CD4-positive, alpha-beta T cell (primary cell): ENCODE data around the gene EIF4H. TPM values are rescaled to one million over a fixed set of nuclear protein-coding genes. Genes with fewer than 3 reads are reported as not detected.
"Not testable (repeated sequence)": the region's sequence is repeated elsewhere in the genome, so short reads cannot be mapped to it uniquely, and the experiment has no call there.

Source experiments
- ATAC-seq: fragments of 200-7000 bp; cut with Tn5 transposase; one replicate; pipeline ENCODE4 v1.10.0; 2022; ENCODE audit warnings: mild to moderate bottlenecking; ENCODE audit not compliant: poor library complexity
- CTCF ChIA-PET: fragments of 350-600 bp; sonication (Branson Sonifier 250); formaldehyde crosslinking; loops from one replicate; lab custom pipeline; 2021; ENCODE audit warnings: antibody characterized with exemption, inconsistent platforms; lab: Charles Lee
- POLR2A ChIA-PET: fragments of 350-600 bp; sonication (Branson Sonifier 250); formaldehyde crosslinking; loops from one replicate; lab custom pipeline; 2021; ENCODE audit warnings: antibody characterized with exemption, inconsistent platforms; lab: Charles Lee
- DNase-seq, 14 experiments: peaks; one replicate each; pipeline ENCODE4 v3.0.0-alpha.2; 2013 to 2020; ENCODE audit warnings: mixed read lengths in 2 of 14
- H3K27ac ChIP-seq, 2 donors: one replicate each; pipeline versions ENCODE4 v1.5.1 to v1.7.0; 2013; ENCODE audit warnings: low read length in 2 of 2, low read depth in 1 of 2, mild to moderate bottlenecking in 1 of 2
- H3K27me3 ChIP-seq, 2 experiments: 1 replicate in 1 of 2; 2 replicates in 1 of 2; pipeline versions ENCODE4 v1.6.1 to v1.7.0; 2013; ENCODE audit warnings: low read length in 2 of 2, control low read depth in 1 of 2, mild to moderate bottlenecking in 1 of 2, moderate library complexity in 1 of 2; ENCODE audit not compliant: insufficient read depth in 2 of 2, control insufficient read depth in 1 of 2
- H3K36me3 ChIP-seq: one replicate; pipeline ENCODE4 v1.6.1; 2013; ENCODE audit warnings: low read length, control low read depth; ENCODE audit not compliant: insufficient read depth
- H3K4me1 ChIP-seq: one replicate; pipeline ENCODE4 v1.6.1; 2013; ENCODE audit warnings: low read length, control low read depth; ENCODE audit not compliant: insufficient read depth
- H3K4me3 ChIP-seq: one replicate; pipeline ENCODE4 v1.5.1; 2013; ENCODE audit warnings: mild to moderate bottlenecking, low read length, moderate library complexity
- H3K9me3 ChIP-seq, 2 experiments: 1 replicate in 1 of 2; 2 replicates in 1 of 2; pipeline versions ENCODE4 v1.6.1 to v1.7.0; 2013; ENCODE audit warnings: low read length in 2 of 2, mild to moderate bottlenecking in 2 of 2, control low read depth in 1 of 2, moderate library complexity in 1 of 2; ENCODE audit not compliant: control insufficient read depth in 1 of 2, insufficient read depth in 1 of 2
- H3K27ac Mint-ChIP-seq: one replicate; pipeline ENCODE4 v1.8.0; 2020; ENCODE audit warnings: mixed read lengths
- H3K27me3 Mint-ChIP-seq: one replicate; pipeline ENCODE4 v1.8.0; 2021; ENCODE audit warnings: mixed read lengths
- H3K36me3 Mint-ChIP-seq: one replicate; pipeline ENCODE4 v1.8.0; 2021; ENCODE audit warnings: low read depth, mixed read lengths
- H3K4me1 Mint-ChIP-seq: one replicate; pipeline ENCODE4 v1.8.0; 2021; ENCODE audit warnings: low read depth, mixed read lengths
- H3K4me3 Mint-ChIP-seq: one replicate; pipeline ENCODE4 v1.8.0; 2020; ENCODE audit warnings: mild to moderate bottlenecking, mixed read lengths
- H3K9me3 Mint-ChIP-seq: one replicate; pipeline ENCODE4 v1.8.0; 2020; ENCODE audit warnings: mixed read lengths
- intact Hi-C, 2 experiments: fragments of 100-400 bp; cut with DNase I in 1 of 2; cut with micrococcal nuclease in 1 of 2; formaldehyde crosslinking; loops; one replicate each; pipeline versions ENCODE4 v1.15.1 to v1.9.0; 2023 to 2025; cut with DNase I, micrococcal nuclease
- total RNA-seq, 174 experiments: library from RNA in 2 of 174; stranded (reverse) in 2 of 174; gene quantifications; one replicate each; pipeline ENCODE4 v1.2.3 and lab custom pipeline; 2021 to 2026
- TF ChIP-seq, protein P1 (sequence below): fragments of 200-600 bp; IDR thresholded peaks from one replicate; pipeline ENCODE4 v1.8.0; 2022; ENCODE audit warnings: antibody characterized with exemption, mild to moderate bottlenecking

EIF4H gene
- total RNA-seq, 2 experiments from 2014 or later, result 311 to 316 TPM

DNA sequence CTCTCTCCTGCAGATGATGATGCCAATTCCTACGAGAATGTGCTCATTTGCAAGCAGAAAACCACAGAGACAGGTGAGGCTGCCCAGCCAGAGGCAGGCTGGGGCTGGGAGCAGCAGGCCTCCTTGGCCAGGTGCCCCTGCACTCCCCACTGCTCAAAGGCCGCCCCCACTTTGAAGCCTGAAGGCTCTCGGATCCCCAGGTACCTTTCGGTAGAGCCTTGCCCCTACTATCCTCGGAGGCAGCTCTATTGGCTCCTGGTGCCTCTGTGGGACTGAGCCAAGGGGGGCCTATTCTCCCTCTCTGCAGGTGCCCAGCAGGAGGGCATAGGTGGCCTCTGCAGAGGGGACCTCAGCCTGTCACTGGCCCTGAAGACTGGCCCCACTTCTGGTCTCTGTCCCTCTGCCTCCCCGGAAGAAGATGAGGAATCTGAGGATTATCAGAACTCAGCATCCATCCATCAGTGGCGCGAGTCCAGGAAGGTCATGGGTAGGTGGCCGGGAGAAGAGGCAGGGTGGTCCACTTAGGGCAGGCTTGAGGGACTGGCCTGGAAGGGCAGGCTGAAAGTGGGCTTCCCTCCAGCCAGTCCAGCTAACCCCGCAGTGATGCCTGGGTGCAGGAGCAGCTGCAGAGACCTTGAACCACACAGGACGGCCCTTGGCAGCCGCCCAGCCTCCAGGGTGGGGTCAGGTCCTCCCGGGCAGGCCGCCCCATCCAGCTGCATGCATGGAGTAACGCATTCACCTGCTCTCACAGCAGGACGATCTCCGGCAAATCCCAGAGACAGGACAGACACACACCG is 49.8 kb downstream of the EIF4H start:
- no peaks in the 10 kb centered on the region for H3K27me3 Mint-ChIP-seq
- DNase-seq, result no peak
- no peak for ATAC-seq
- Histone ChIP-seq H3K4me3 (no peak overlapping the region), H3K9me3 (no peaks in the 10 kb centered on the region), H3K27ac (no peak overlapping the region), H3K4me1 (peaks cover 6% of the 10 kb centered on the region), H3K36me3 (peaks cover 2% of the 10 kb centered on the region), H3K27me3 (no peaks in the 10 kb centered on the region)
- H3K9me3 Mint-ChIP-seq, result no peaks in the 10 kb centered on the region
- no peak overlapping the region for H3K4me3 Mint-ChIP-seq
- intact Hi-C loops, result no loop called here
- no peaks in the 10 kb centered on the region for H3K4me1 Mint-ChIP-seq
- H3K27ac Mint-ChIP-seq, result no peak overlapping the region
- CTCF ChIA-PET, result interaction anchor here (0.6 kb wide), 1 partner anchor 25 kb away, joined by 3 read pairs; no protein-coding TSS in a partner anchor
- TF ChIP-seq, protein P1, sequence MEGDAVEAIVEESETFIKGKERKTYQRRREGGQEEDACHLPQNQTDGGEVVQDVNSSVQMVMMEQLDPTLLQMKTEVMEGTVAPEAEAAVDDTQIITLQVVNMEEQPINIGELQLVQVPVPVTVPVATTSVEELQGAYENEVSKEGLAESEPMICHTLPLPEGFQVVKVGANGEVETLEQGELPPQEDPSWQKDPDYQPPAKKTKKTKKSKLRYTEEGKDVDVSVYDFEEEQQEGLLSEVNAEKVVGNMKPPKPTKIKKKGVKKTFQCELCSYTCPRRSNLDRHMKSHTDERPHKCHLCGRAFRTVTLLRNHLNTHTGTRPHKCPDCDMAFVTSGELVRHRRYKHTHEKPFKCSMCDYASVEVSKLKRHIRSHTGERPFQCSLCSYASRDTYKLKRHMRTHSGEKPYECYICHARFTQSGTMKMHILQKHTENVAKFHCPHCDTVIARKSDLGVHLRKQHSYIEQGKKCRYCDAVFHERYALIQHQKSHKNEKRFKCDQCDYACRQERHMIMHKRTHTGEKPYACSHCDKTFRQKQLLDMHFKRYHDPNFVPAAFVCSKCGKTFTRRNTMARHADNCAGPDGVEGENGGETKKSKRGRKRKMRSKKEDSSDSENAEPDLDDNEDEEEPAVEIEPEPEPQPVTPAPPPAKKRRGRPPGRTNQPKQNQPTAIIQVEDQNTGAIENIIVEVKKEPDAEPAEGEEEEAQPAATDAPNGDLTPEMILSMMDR, result no peak
- POLR2A ChIA-PET, result no interaction called here
- H3K36me3 Mint-ChIP-seq, result peaks cover 15% of the 10 kb centered on the region

DNA sequence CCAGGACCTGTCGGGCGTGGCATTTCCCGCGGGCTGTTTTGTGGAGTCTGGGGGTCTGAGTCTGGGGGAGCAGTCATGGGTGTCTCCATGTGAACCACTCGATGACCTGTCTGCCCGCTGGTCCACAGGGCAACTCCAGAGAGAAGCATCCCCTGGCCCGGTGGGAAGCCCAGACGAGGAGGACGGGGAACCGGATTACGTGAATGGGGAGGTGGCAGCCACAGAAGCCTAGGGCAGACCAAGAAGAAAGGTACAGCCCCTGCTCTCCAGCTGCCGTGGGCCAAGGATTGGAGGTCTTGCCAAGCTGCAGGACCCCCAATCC is 50.3 kb downstream of the EIF4H start:
- no peaks in the 10 kb centered on the region for H3K27me3 Mint-ChIP-seq
- TF ChIP-seq, protein P1, result no peak
- DNase-seq (no peak), ATAC-seq (no peak)
- Histone ChIP-seq H3K27ac (no peak overlapping the region), H3K4me3 (no peak overlapping the region), H3K36me3 (peaks cover 5% of the 10 kb centered on the region), H3K9me3 (no peaks in the 10 kb centered on the region), H3K27me3 (no peaks in the 10 kb centered on the region), H3K4me1 (peaks cover 6% of the 10 kb centered on the region)
- intact Hi-C loops, result no loop called here
- H3K4me3 Mint-ChIP-seq, result no peak overlapping the region
- H3K36me3 Mint-ChIP-seq, result peaks cover 21% of the 10 kb centered on the region
- H3K27ac Mint-ChIP-seq, result no peak overlapping the region
- POLR2A ChIA-PET, result no interaction called here
- H3K9me3 Mint-ChIP-seq, result no peaks in the 10 kb centered on the region
- no peaks in the 10 kb centered on the region for H3K4me1 Mint-ChIP-seq
- CTCF ChIA-PET, result no interaction called here

DNA sequence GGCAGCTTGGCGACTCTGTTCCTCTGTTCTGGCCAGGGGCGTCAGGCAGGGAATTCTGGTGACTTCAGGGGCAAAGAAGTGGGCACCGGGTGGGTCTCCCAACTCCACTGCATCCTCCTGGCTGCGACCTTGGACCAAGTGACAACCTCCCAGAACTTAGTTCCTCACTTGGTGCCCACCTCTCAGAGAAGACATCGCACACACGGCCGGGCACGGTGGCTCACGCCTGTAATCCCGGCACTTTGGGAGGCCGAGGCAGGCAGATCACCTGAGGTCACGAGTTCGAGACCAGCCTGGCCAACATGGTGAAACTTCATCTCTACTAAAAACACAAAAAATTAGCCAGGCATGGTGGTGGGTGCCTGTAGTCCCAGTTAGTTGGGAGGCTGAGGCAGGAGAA is 50.8 kb downstream of the EIF4H start:
- H3K27me3 Mint-ChIP-seq, H3K27ac ChIP-seq, ATAC-seq, H3K9me3 Mint-ChIP-seq, H3K4me3 Mint-ChIP-seq, H3K9me3 ChIP-seq, H3K4me1 Mint-ChIP-seq, CTCF ChIA-PET, H3K4me3 ChIP-seq, H3K27ac Mint-ChIP-seq, H3K4me1 ChIP-seq, intact Hi-C loops, POLR2A ChIA-PET, H3K36me3 ChIP-seq, H3K27me3 ChIP-seq, DNase-seq: not testable (repeated sequence)
- H3K36me3 Mint-ChIP-seq, result peaks cover 22% of the 10 kb centered on the region

DNA sequence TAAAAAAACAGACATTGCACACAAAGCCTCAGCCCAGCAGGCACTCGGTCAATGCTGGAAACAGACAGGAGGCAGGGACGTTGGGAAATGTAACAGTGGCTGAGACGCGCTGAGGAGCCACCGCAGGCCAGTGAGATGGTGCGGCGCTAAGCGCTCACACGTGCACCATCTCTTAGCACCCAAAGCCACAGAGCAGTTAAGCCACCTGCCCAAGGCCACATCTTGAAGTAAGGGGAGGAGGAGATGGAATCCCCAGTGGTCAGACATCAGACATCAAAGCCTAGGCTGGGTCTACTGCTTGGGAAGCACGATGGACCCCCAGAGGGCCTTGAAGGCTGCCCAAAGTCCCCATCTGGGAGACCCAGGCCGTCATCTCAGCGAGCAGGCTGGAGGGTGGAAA is 51.2 kb downstream of the EIF4H start:
- DNase-seq, result no peak
- H3K27me3 ChIP-seq, result no peaks in the 10 kb centered on the region
- intact Hi-C loops, result no loop called here
- Mint-ChIP-seq H3K9me3 (no peaks in the 10 kb centered on the region), H3K36me3 (peaks cover 25% of the 10 kb centered on the region), H3K4me1 (no peaks in the 10 kb centered on the region), H3K27ac (no peak overlapping the region), H3K27me3 (no peaks in the 10 kb centered on the region), H3K4me3 (no peak overlapping the region)
- ChIA-PET CTCF (no interaction called here), POLR2A (no interaction called here)
- peaks cover 6% of the 10 kb centered on the region for H3K4me1 ChIP-seq
- TF ChIP-seq, protein P1, result no peak
- no peak overlapping the region for H3K4me3 ChIP-seq
- no peak overlapping the region for H3K27ac ChIP-seq
- no peaks in the 10 kb centered on the region for H3K9me3 ChIP-seq
- H3K36me3 ChIP-seq, result peaks cover 6% of the 10 kb centered on the region
- no peak for ATAC-seq
